Activated T-cell treated with anti-CD3 and anti-CD28 coated beads, Interleukin-2, amount 50 U/mL, for 24 hours (primary cell): ENCODE data around the gene KPNB1.
A peak's percentile ranks its signal among the peaks of the same experiment; 100 is the strongest.

Source experiments
- DNase-seq: peaks from one replicate; pipeline ENCODE4 v3.0.0-alpha.2; 2020
- H3K27ac Mint-ChIP-seq: 2 replicates; pipeline ENCODE4 v1.8.0; 2020; ENCODE audit warnings: mild to moderate bottlenecking, mixed read lengths
- H3K27me3 Mint-ChIP-seq: 2 replicates; pipeline ENCODE4 v1.8.0; 2020; ENCODE audit warnings: mixed read lengths
- H3K36me3 Mint-ChIP-seq: 2 replicates; pipeline ENCODE4 v1.8.0; 2020; ENCODE audit warnings: low read depth, mixed read lengths
- H3K4me1 Mint-ChIP-seq: 2 replicates; pipeline ENCODE4 v1.8.0; 2020; ENCODE audit warnings: low read depth, mixed read lengths
- H3K4me3 Mint-ChIP-seq: 2 replicates; pipeline ENCODE4 v1.8.0; 2020; ENCODE audit warnings: mild to moderate bottlenecking, moderate library complexity, mixed read lengths
- H3K9me3 Mint-ChIP-seq: 2 replicates; pipeline ENCODE4 v1.8.0; 2020; ENCODE audit warnings: mixed read lengths

The KPNB1 gene

GRCh38 chr17:47725446-47726111 lies 75.9 kb downstream of the KPNB1 start:
- Mint-ChIP-seq H3K27me3 (no peaks in the 10 kb centered on the region), H3K36me3 (no peaks in the 10 kb centered on the region), H3K4me1 (peaks cover 92% of the 10 kb centered on the region), H3K27ac (peak overlapping the region; percentile 53), H3K9me3 (no peaks in the 10 kb centered on the region), H3K4me3 (no peak overlapping the region)
- peak; percentile 32 for DNase-seq

- H3K27ac Mint-ChIP-seq = no peak overlapping the region
- H3K36me3 Mint-ChIP-seq = no peaks in the 10 kb centered on the region
- H3K27me3 Mint-ChIP-seq = no peaks in the 10 kb centered on the region
- peaks cover 92% of the 10 kb centered on the region for H3K4me1 Mint-ChIP-seq
- H3K9me3 Mint-ChIP-seq = no peaks in the 10 kb centered on the region
- H3K4me3 Mint-ChIP-seq = no peak overlapping the region
- DNase-seq = peak; percentile 36
These were observed 77.3 kb downstream of the KPNB1 start for GRCh38 chr17:47726796-47727703.

GRCh38 chr17:47727704-47728036 lies 78.0 kb downstream of the KPNB1 start:
- DNase-seq = peak; percentile 29
- H3K36me3 Mint-ChIP-seq = no peaks in the 10 kb centered on the region
- peaks cover 92% of the 10 kb centered on the region for H3K4me1 Mint-ChIP-seq
- H3K27me3 Mint-ChIP-seq = no peaks in the 10 kb centered on the region
- H3K9me3 Mint-ChIP-seq = no peaks in the 10 kb centered on the region
- H3K4me3 Mint-ChIP-seq = no peak overlapping the region
- H3K27ac Mint-ChIP-seq = peak overlapping the region; percentile 18

GRCh38 chr17:47728214-47728877 lies 78.6 kb downstream of the KPNB1 start:
- peaks cover 88% of the 10 kb centered on the region for H3K4me1 Mint-ChIP-seq
- peak; percentile 31 for DNase-seq
- no peaks in the 10 kb centered on the region for H3K9me3 Mint-ChIP-seq
- no peaks in the 10 kb centered on the region for H3K27me3 Mint-ChIP-seq
- H3K4me3 Mint-ChIP-seq = no peak overlapping the region
- peak overlapping the region; percentile 68 for H3K27ac Mint-ChIP-seq
- H3K36me3 Mint-ChIP-seq = no peaks in the 10 kb centered on the region

- Mint-ChIP-seq H3K4me3 (no peak overlapping the region), H3K27ac (peak overlapping the region; percentile 69), H3K27me3 (no peaks in the 10 kb centered on the region), H3K4me1 (peaks cover 80% of the 10 kb centered on the region), H3K9me3 (no peaks in the 10 kb centered on the region), H3K36me3 (peaks cover 7% of the 10 kb centered on the region)
- DNase-seq = peak; percentile 35
These were observed 79.8 kb downstream of the KPNB1 start for GRCh38 chr17:47729476-47729875.

GRCh38 chr17:47730681-47731080 lies 81.0 kb downstream of the KPNB1 start:
- Mint-ChIP-seq H3K4me3 (no peak overlapping the region), H3K27me3 (no peaks in the 10 kb centered on the region), H3K4me1 (peaks cover 78% of the 10 kb centered on the region), H3K36me3 (peaks cover 19% of the 10 kb centered on the region), H3K9me3 (no peaks in the 10 kb centered on the region), H3K27ac (peak overlapping the region; percentile 79)
- peak; percentile 32 for DNase-seq

- Mint-ChIP-seq H3K27me3 (no peaks in the 10 kb centered on the region), H3K9me3 (no peaks in the 10 kb centered on the region)
These were observed 81.7 kb downstream of the KPNB1 start for GRCh38 chr17:47731396-47731795.

GRCh38 chr17:47732399-47733046 lies 82.8 kb downstream of the KPNB1 start:
- Mint-ChIP-seq H3K27ac (peak overlapping the region; percentile 94), H3K36me3 (peaks cover 38% of the 10 kb centered on the region), H3K27me3 (no peaks in the 10 kb centered on the region), H3K4me3 (peak overlapping the region; percentile 82), H3K4me1 (peaks cover 77% of the 10 kb centered on the region), H3K9me3 (no peaks in the 10 kb centered on the region)
- no peak for DNase-seq

More at GRCh38 chr17:47731396-47731795, 81.7 kb downstream of the KPNB1 start:
- Mint-ChIP-seq H3K4me1 (peaks cover 77% of the 10 kb centered on the region), H3K27ac (peak overlapping the region; percentile 79), H3K36me3 (peaks cover 26% of the 10 kb centered on the region), H3K4me3 (no peak overlapping the region)
- DNase-seq = peak; percentile 42

GRCh38 chr17:47733047-47733673 lies 83.4 kb downstream of the KPNB1 start, which contains the start of gene TBX21:
TBX21 (plus strand) TSS chr17:47733236; CDS start chr17:47733455, 219 bp downstream.
- H3K4me3 Mint-ChIP-seq = peak within 1 kb of the TSS; percentile 96
- DNase-seq = peak; percentile 93

GRCh38 chr17:47733674-47734410 lies 84.1 kb downstream of the KPNB1 start:
- peaks cover 46% of the 10 kb centered on the region for H3K36me3 Mint-ChIP-seq
- peak overlapping the region; percentile 96 for H3K27ac Mint-ChIP-seq
- H3K9me3 Mint-ChIP-seq = no peaks in the 10 kb centered on the region
- DNase-seq = no peak
- H3K27me3 Mint-ChIP-seq = no peaks in the 10 kb centered on the region
- peaks cover 71% of the 10 kb centered on the region for H3K4me1 Mint-ChIP-seq
- H3K4me3 Mint-ChIP-seq = peak overlapping the region; percentile 96

More at GRCh38 chr17:47733047-47733673, 83.4 kb downstream of the KPNB1 start, which contains the start of gene TBX21:
- H3K4me1 Mint-ChIP-seq = peaks cover 72% of the 10 kb centered on the region
- H3K27ac Mint-ChIP-seq = peak within 1 kb of the TSS; percentile 96
- H3K36me3 Mint-ChIP-seq = peaks cover 40% of the 10 kb centered on the region
- no peaks in the 10 kb centered on the region for H3K9me3 Mint-ChIP-seq
- no peaks in the 10 kb centered on the region for H3K27me3 Mint-ChIP-seq

GRCh38 chr17:47735139-47735464 lies 85.4 kb downstream of the KPNB1 start:
- DNase-seq = no peak
- H3K9me3 Mint-ChIP-seq = no peaks in the 10 kb centered on the region
- H3K27ac Mint-ChIP-seq = peak overlapping the region; percentile 96
- peaks cover 54% of the 10 kb centered on the region for H3K36me3 Mint-ChIP-seq
- no peaks in the 10 kb centered on the region for H3K27me3 Mint-ChIP-seq
- H3K4me1 Mint-ChIP-seq = peaks cover 70% of the 10 kb centered on the region
- H3K4me3 Mint-ChIP-seq = peak overlapping the region; percentile 96
